Neuronal stem cell (in vitro differentiated cells): ENCODE measurements around the gene FKBP10.

ENCODE experiments used
- DNase-seq: peaks from one replicate; pipeline ENCODE4 v3.0.0-alpha.2; 2013; ENCODE audit warnings: low spot score
- H2AFZ ChIP-seq: one replicate; pipeline ENCODE4 v1.6.1; 2013; ENCODE audit warnings: mild to moderate bottlenecking, low read length, inconsistent platforms
- H2AK5ac ChIP-seq: 2 replicates; pipeline ENCODE4 v1.6.1; 2013; ENCODE audit warnings: low read depth, mild to moderate bottlenecking, inconsistent platforms, low read length, moderate library complexity, mixed read lengths
- H2BK120ac ChIP-seq: 2 replicates; pipeline ENCODE4 v1.6.1; 2013; ENCODE audit warnings: low read depth, mild to moderate bottlenecking, inconsistent platforms, low read length, moderate library complexity, mixed read lengths
- H2BK12ac ChIP-seq: one replicate; pipeline ENCODE4 v1.6.1; 2013; ENCODE audit warnings: low read length, inconsistent platforms
- H2BK15ac ChIP-seq: 2 replicates; pipeline ENCODE4 v1.6.1; 2013; ENCODE audit warnings: mild to moderate bottlenecking, low read length, inconsistent platforms, mixed read lengths
- H2BK5ac ChIP-seq: one replicate; pipeline ENCODE4 v1.6.1; 2013; ENCODE audit warnings: inconsistent platforms, mild to moderate bottlenecking, low read length, moderate library complexity
- H3K14ac ChIP-seq: one replicate; pipeline ENCODE4 v1.6.1; 2013; ENCODE audit warnings: low read length, inconsistent platforms
- H3K18ac ChIP-seq: 2 replicates; pipeline ENCODE4 v1.6.1; 2013; ENCODE audit warnings: low read length, inconsistent platforms
- H3K23ac ChIP-seq: 2 replicates; pipeline ENCODE4 v1.6.1; 2013; ENCODE audit warnings: low read depth, mild to moderate bottlenecking, mixed read lengths, low read length, inconsistent platforms; ENCODE audit not compliant: poor library complexity
- H3K27ac ChIP-seq: replicated peaks from 3 replicates; pipeline ENCODE4 v1.5.1; 2013; ENCODE audit warnings: low read length, inconsistent platforms
- H3K27me3 ChIP-seq, 3 experiments: 2 replicates each; pipeline ENCODE4 v1.6.1; 2013; ENCODE audit warnings: low read length in 3 of 3, mild to moderate bottlenecking in 2 of 3, inconsistent platforms in 1 of 3, low read depth in 1 of 3, mixed read lengths in 1 of 3, moderate library complexity in 1 of 3; ENCODE audit not compliant: control insufficient read depth in 3 of 3, insufficient read depth in 3 of 3
- H3K36me3 ChIP-seq, 2 donors: replicated peaks in 1 of 2; 2 replicates each; pipeline ENCODE4 v1.6.1; 2013; ENCODE audit warnings: low read length in 2 of 2; ENCODE audit not compliant: control insufficient read depth in 2 of 2, insufficient read depth in 2 of 2
- H3K4ac ChIP-seq: 2 replicates; pipeline ENCODE4 v1.6.1; 2013; ENCODE audit warnings: inconsistent platforms, mild to moderate bottlenecking, low read length, moderate library complexity
- H3K4me1 ChIP-seq, 2 donors: 1 replicate in 1 of 2; 2 replicates in 1 of 2; pipeline ENCODE4 v1.6.1; 2013; ENCODE audit warnings: low read length in 2 of 2, low read depth in 1 of 2; ENCODE audit not compliant: control insufficient read depth in 2 of 2, insufficient read depth in 1 of 2
- H3K4me2 ChIP-seq: one replicate; pipeline ENCODE4 v1.6.1; 2013; ENCODE audit warnings: mild to moderate bottlenecking, low read length, inconsistent platforms; ENCODE audit not compliant: insufficient read depth, poor library complexity, severe bottlenecking
- H3K4me3 ChIP-seq, 2 donors: 2 replicates each; pipeline ENCODE4 v1.5.1; 2013; ENCODE audit warnings: low read length in 2 of 2, mild to moderate bottlenecking in 2 of 2, inconsistent platforms in 1 of 2, moderate library complexity in 1 of 2
- H3K79me1 ChIP-seq: one replicate; pipeline ENCODE4 v1.6.1; 2013; ENCODE audit warnings: low read depth, mild to moderate bottlenecking, inconsistent platforms, low read length, moderate library complexity
- H3K9ac ChIP-seq: one replicate; pipeline ENCODE4 v1.6.1; 2013; ENCODE audit warnings: mild to moderate bottlenecking, low read depth, low read length, inconsistent platforms; ENCODE audit not compliant: poor library complexity
- H3K9me3 ChIP-seq, 2 donors: replicated peaks in 1 of 2; 2 replicates each; pipeline versions ENCODE3 to v1.6.1; 2013; ENCODE audit warnings: low read length in 2 of 2, mild to moderate bottlenecking in 2 of 2, inconsistent platforms in 1 of 2, low read depth in 1 of 2, mixed read lengths in 1 of 2, moderate library complexity in 1 of 2; ENCODE audit not compliant: control insufficient read depth in 2 of 2, insufficient read depth in 1 of 2
- H4K8ac ChIP-seq: one replicate; pipeline ENCODE4 v1.6.1; 2013; ENCODE audit warnings: low read depth, mild to moderate bottlenecking, inconsistent platforms, low read length, moderate library complexity
- H4K91ac ChIP-seq: one replicate; pipeline ENCODE4 v1.6.1; 2013; ENCODE audit warnings: low read length, low read depth, mild to moderate bottlenecking, inconsistent platforms; ENCODE audit not compliant: poor library complexity
- WGBS, 2 donors: extraction: QIAGEN DNeasy Blood & Tissue Kit; methylation state at CpG; one replicate each; pipeline ENCODE4 v1.1.7; 2013; ENCODE audit warnings: missing lambda C conversion rate in 2 of 2, mixed read lengths in 1 of 2; ENCODE audit not compliant: insufficient read length in 2 of 2, insufficient replicate concordance in 1 of 2; ENCODE audit errors: extremely low coverage in 2 of 2; 5-methylcytosine and 5-hydroxymethylcytosine counted together

Gene FKBP10

DNA sequence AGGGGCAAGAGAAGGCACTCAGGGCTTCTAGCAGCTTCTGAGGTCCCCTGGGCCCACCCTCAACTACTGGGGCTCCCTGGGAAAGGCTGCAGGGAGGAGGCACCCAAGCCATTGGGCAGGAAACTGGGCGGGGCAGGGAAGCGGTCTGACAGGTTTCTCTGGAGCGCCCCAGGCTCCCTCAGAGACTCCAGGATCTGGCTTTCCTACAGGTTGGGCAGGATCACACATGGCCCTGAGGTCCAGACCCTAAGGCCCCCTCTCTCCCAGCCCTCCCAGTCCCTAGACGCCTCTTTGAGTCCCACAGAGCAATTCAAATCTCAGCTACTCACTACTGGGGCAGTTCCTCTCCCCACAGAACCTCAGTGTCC, 40.6 kb upstream of the FKBP10 start:
- Histone ChIP-seq H2BK120ac (no peak overlapping the region), H3K4me2 (no peak overlapping the region), H2BK12ac (no peak overlapping the region), H3K18ac (peak overlapping the region; percentile 49), H3K9me3 (peaks cover 0 to under 1% of the 10 kb centered on the region in 2 donors), H3K4me1 (peaks cover 21 to 30% of the 10 kb centered on the region in 2 donors), H3K4ac (no peak overlapping the region), H3K9ac (no peak overlapping the region), H4K91ac (no peak overlapping the region), H3K4me3 (no peak overlapping the region), H2AFZ (no peak overlapping the region), H4K8ac (no peak overlapping the region), H3K36me3 (peaks cover 37 to 51% of the 10 kb centered on the region in 2 donors), H2BK5ac (no peak overlapping the region), H2BK15ac (no peak overlapping the region), H3K14ac (no peak overlapping the region), H3K27me3 (no peaks in the 10 kb centered on the region), H2AK5ac (peak overlapping the region; percentile 22), H3K27ac (no peak overlapping the region), H3K79me1 (peaks cover 10% of the 10 kb centered on the region), H3K23ac (no peak overlapping the region)
- no CpG with 5 or more reads among the region's 4 CpGs for WGBS, 2 donors
- DNase-seq, result no peak

DNA sequence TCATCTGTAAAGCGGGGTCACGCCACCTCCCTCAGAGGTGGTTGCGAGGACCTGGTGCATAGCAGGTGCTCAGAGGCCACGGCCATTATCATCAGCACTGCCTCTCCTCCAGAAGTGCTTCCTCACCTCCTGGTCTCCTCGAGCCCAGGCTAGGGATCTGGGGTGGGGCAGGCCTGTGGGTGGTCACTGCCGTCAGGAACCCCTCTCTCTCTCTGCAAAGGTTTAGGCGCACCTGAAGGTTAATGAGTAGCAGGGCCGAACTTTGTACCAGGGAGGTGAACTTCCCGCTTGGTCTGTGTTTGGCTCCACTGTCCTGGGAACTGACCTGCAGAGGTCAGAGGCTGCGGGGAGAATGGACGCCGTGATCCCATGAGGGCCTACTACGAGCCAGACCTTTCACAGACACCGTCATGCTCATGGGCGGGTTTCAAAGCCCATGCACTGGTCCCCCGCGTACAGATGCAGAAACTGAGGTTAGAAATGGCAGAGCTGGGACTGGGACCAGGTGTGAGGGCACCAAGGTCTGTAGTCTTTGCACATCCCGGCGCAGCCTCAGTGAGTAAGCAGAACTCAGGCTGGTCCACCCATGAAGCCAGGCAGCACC, 40.1 kb upstream of the FKBP10 start:
- Histone ChIP-seq H3K27me3 (no peaks in the 10 kb centered on the region), H3K23ac (no peak overlapping the region), H3K27ac (no peak overlapping the region), H3K4me2 (no peak overlapping the region), H2BK12ac (no peak overlapping the region), H4K8ac (no peak overlapping the region), H3K79me1 (peaks cover 10% of the 10 kb centered on the region), H3K36me3 (peaks cover 34 to 46% of the 10 kb centered on the region in 2 donors), H2BK5ac (no peak overlapping the region), H2AFZ (no peak overlapping the region), H3K4ac (no peak overlapping the region), H2BK120ac (no peak overlapping the region), H2BK15ac (no peak overlapping the region), H4K91ac (no peak overlapping the region), H3K9me3 (no peaks in the 10 kb centered on the region), H3K4me3 (no peak overlapping the region), H3K18ac (peak overlapping the region; percentile 40), H3K4me1 (peaks cover 26 to 35% of the 10 kb centered on the region in 2 donors), H2AK5ac (no peak overlapping the region), H3K9ac (peak overlapping the region; percentile 63), H3K14ac (no peak overlapping the region)
- DNase-seq, result no peak
- no CpG with 5 or more reads among the region's 19 CpGs for WGBS, 2 donors

DNA sequence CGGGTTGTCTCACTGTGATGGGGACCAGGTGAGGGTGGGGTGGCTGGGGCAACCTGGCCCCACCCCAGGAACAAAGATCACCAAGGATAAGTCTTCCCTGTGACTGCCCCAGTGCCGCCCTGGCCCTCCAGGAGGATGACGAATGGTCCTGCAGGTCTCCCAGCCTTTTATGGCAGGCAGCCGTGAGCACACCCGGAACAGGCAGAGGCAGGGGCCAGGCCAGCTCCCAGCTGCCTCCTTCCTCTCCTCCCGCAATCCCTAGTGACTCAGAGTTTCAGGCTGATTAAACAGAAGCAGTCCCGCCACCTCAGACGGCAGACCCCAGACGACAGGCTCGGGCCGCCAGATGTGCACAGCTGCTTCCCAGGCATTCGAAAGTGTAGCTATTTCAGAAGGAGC, 39.6 kb upstream of the FKBP10 start:
- no peak overlapping the region for H3K23ac ChIP-seq
- H3K4me3 ChIP-seq, result no peak overlapping the region
- peaks cover 30 to 36% of the 10 kb centered on the region in 2 donors for H3K4me1 ChIP-seq
- no peak overlapping the region for H2BK5ac ChIP-seq
- H3K36me3 ChIP-seq, result peaks cover 32 to 44% of the 10 kb centered on the region in 2 donors
- H3K14ac ChIP-seq, result no peak overlapping the region
- peak overlapping the region; percentile 40 for H3K18ac ChIP-seq
- H3K4ac ChIP-seq, result no peak overlapping the region
- H2BK120ac ChIP-seq, result no peak overlapping the region
- H3K9ac ChIP-seq, result peak overlapping the region; percentile 63
- H3K27me3 ChIP-seq, result no peaks in the 10 kb centered on the region
- H3K79me1 ChIP-seq, result peaks cover 10% of the 10 kb centered on the region
- no CpG with 5 or more reads among the region's 12 CpGs for WGBS, 2 donors
- no peak for DNase-seq
- H4K91ac ChIP-seq, result no peak overlapping the region
- no peak overlapping the region for H2BK15ac ChIP-seq
- no peak overlapping the region for H2AFZ ChIP-seq
- H3K27ac ChIP-seq, result no peak overlapping the region
- no peak overlapping the region for H3K4me2 ChIP-seq
- no peak overlapping the region for H4K8ac ChIP-seq
- H2BK12ac ChIP-seq, result no peak overlapping the region
- no peaks in the 10 kb centered on the region for H3K9me3 ChIP-seq
- no peak overlapping the region for H2AK5ac ChIP-seq

DNA sequence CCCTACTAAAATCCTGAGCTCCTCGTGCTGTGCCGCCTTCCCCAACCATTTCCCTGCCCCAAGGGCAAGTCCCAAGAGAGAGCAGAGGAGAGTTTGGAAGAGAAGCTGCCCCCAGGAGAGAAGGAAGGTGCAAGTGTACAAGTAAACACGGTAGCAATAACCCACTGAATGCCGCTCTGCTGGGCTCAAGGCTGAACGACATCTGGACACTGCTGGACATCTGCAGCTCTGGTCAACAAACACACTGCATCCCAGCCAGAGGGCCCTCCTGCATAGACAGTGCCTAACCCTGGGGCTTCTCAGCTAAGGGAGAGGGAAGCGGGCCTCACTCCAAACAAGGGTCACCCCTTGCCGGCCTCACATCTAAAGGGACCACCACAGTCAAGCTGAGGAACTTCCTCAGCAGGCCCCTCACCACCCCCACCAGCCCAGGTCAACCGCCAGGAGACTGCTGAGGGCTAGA, 39.0 kb upstream of the FKBP10 start:
- no peak overlapping the region for H2BK120ac ChIP-seq
- H4K8ac ChIP-seq, result no peak overlapping the region
- no peaks in the 10 kb centered on the region for H3K27me3 ChIP-seq
- H3K14ac ChIP-seq, result no peak overlapping the region
- no peak overlapping the region for H3K4me2 ChIP-seq
- peaks cover 30 to 36% of the 10 kb centered on the region in 2 donors for H3K4me1 ChIP-seq
- no CpG with 5 or more reads among the region's 8 CpGs for WGBS, 2 donors
- peak overlapping the region; percentile 31 for H3K18ac ChIP-seq
- no peak for DNase-seq
- H2BK12ac ChIP-seq, result no peak overlapping the region
- H4K91ac ChIP-seq, result no peak overlapping the region
- no peaks in the 10 kb centered on the region for H3K9me3 ChIP-seq
- H3K79me1 ChIP-seq, result peaks cover 9% of the 10 kb centered on the region
- no peak overlapping the region for H3K4ac ChIP-seq
- no peak overlapping the region for H3K4me3 ChIP-seq
- H3K27ac ChIP-seq, result no peak overlapping the region
- no peak overlapping the region for H3K9ac ChIP-seq
- H2BK15ac ChIP-seq, result no peak overlapping the region
- H3K23ac ChIP-seq, result no peak overlapping the region
- peaks cover 28 to 39% of the 10 kb centered on the region in 2 donors for H3K36me3 ChIP-seq
- H2AFZ ChIP-seq, result no peak overlapping the region
- peak overlapping the region; percentile 26 for H2AK5ac ChIP-seq
- no peak overlapping the region for H2BK5ac ChIP-seq
